SK-N-SH treated with all-trans-retinoic acid at 6 μM for 48 hours (cell line): ENCODE measurements around the gene SLC6A9.

ENCODE experiments used
- ATAC-seq: fragments of 200-7000 bp; cut with Tn5 transposase; 3 replicates; pipeline ENCODE4 v1.9.1; 2020; ENCODE audit warnings: mild to moderate bottlenecking, moderate library complexity
- ARNTL ChIP-seq: fragments of 450-650 bp; formaldehyde crosslinking; IDR thresholded peaks from 2 replicates; pipeline ENCODE4 v1.5.0; 2020; ENCODE audit warnings: low read depth, mild to moderate bottlenecking, moderate library complexity, borderline replicate concordance
- BACH2 ChIP-seq: fragments of 250-450 bp; sonication (Bioruptor Pico); IDR thresholded peaks from 2 replicates; pipeline ENCODE4 v1.9.0; 2021; ENCODE audit warnings: mild to moderate bottlenecking, borderline replicate concordance
- CSDC2 ChIP-seq: fragments of 250-450 bp; sonication (Bioruptor Pico); IDR thresholded peaks from 2 replicates; pipeline ENCODE4 v1.5.0; 2020; ENCODE audit warnings: mild to moderate bottlenecking, moderate library complexity
- ESRRG ChIP-seq: fragments of 250-450 bp; sonication (Bioruptor Pico); IDR thresholded peaks from 2 replicates; pipeline ENCODE4 v1.6.1; 2021; ENCODE audit warnings: mild to moderate bottlenecking
- GLIS3 ChIP-seq: fragments of 250-450 bp; sonication (Bioruptor Pico); IDR thresholded peaks from 2 replicates; pipeline ENCODE4 v1.5.0; 2020; ENCODE audit warnings: mild to moderate bottlenecking, moderate library complexity
- ISL1 ChIP-seq: fragments of 250-450 bp; sonication (Bioruptor Pico); IDR thresholded peaks from 2 replicates; pipeline ENCODE4 v2.1.2; 2022; ENCODE audit warnings: mild to moderate bottlenecking, moderate library complexity
- OSR1 ChIP-seq: fragments of 250-450 bp; sonication (Bioruptor Pico); IDR thresholded peaks from 2 replicates; pipeline ENCODE4 v1.8.0; 2022; ENCODE audit warnings: moderate library complexity, mild to moderate bottlenecking, inconsistent platforms
- PPARA ChIP-seq: fragments of 250-450 bp; sonication (Bioruptor Pico); IDR thresholded peaks from 2 replicates; pipeline ENCODE4 v1.5.0; 2020; ENCODE audit warnings: mild to moderate bottlenecking, borderline replicate concordance
- RARB ChIP-seq: fragments of 250-450 bp; sonication (Bioruptor Pico); IDR thresholded peaks from 2 replicates; pipeline ENCODE4 v1.8.0; 2021; ENCODE audit warnings: mild to moderate bottlenecking, moderate library complexity
- TOX ChIP-seq: fragments of 250-450 bp; sonication (Bioruptor Pico); IDR thresholded peaks from 2 replicates; pipeline ENCODE4 v1.8.0; 2021; ENCODE audit warnings: mild to moderate bottlenecking, moderate library complexity, borderline replicate concordance
- ZC3H10 ChIP-seq: fragments of 250-450 bp; sonication (Bioruptor Pico); IDR thresholded peaks from 2 replicates; pipeline ENCODE4 v1.5.1; 2021; ENCODE audit warnings: mild to moderate bottlenecking, moderate library complexity
- ZFP3 ChIP-seq: fragments of 250-450 bp; sonication (Bioruptor Pico); IDR thresholded peaks from 2 replicates; pipeline ENCODE4 v1.5.0; 2020; ENCODE audit warnings: mild to moderate bottlenecking, moderate library complexity
- ZFP30 ChIP-seq: fragments of 450-650 bp; formaldehyde crosslinking; IDR thresholded peaks from 2 replicates; pipeline ENCODE4 v1.5.0; 2022; ENCODE audit warnings: mild to moderate bottlenecking, moderate library complexity
- ZNF565 ChIP-seq: fragments of 450-650 bp; formaldehyde crosslinking; conservative IDR thresholded peaks from 2 replicates; pipeline ENCODE4 v1.5.0; 2020; ENCODE audit warnings: low read depth, mild to moderate bottlenecking, moderate library complexity
- ZNF70 ChIP-seq: fragments of 450-650 bp; formaldehyde crosslinking; IDR thresholded peaks from 2 replicates; pipeline ENCODE4 v1.5.0; 2020; ENCODE audit warnings: mild to moderate bottlenecking, moderate library complexity
- ZNF8 ChIP-seq: fragments of 450-650 bp; formaldehyde crosslinking; IDR thresholded peaks from 2 replicates; pipeline ENCODE4 v1.5.0; 2020; ENCODE audit warnings: mild to moderate bottlenecking, moderate library complexity
- TF ChIP-seq, protein P1 (sequence below): fragments of 250-450 bp; sonication (Bioruptor Pico); IDR thresholded peaks from 2 replicates; pipeline ENCODE4 v1.5.0; 2020; ENCODE audit warnings: mild to moderate bottlenecking, moderate library complexity
- TF ChIP-seq, protein P2 (sequence below): fragments of 250-450 bp; sonication (Bioruptor Pico); IDR thresholded peaks from 2 replicates; pipeline ENCODE4 v1.8.0; 2020; ENCODE audit warnings: mild to moderate bottlenecking, moderate library complexity, borderline replicate concordance
- TF ChIP-seq, protein P3 (sequence below): fragments of 250-450 bp; sonication (Bioruptor Pico); IDR thresholded peaks from 2 replicates; pipeline ENCODE4 v1.5.1; 2021; ENCODE audit warnings: mild to moderate bottlenecking, moderate library complexity
- TF ChIP-seq, protein P4 (sequence below): fragments of 250-450 bp; sonication (Bioruptor Pico); IDR thresholded peaks from 2 replicates; pipeline ENCODE4 v1.5.1; 2020; ENCODE audit warnings: low read depth, mild to moderate bottlenecking, moderate library complexity
- TF ChIP-seq, protein P5 (sequence below): fragments of 250-450 bp; sonication (Bioruptor Pico); IDR thresholded peaks from 2 replicates; pipeline ENCODE4 v1.8.0; 2021; ENCODE audit warnings: low read depth, mild to moderate bottlenecking, moderate library complexity, borderline replicate concordance

SLC6A9 gene

DNA sequence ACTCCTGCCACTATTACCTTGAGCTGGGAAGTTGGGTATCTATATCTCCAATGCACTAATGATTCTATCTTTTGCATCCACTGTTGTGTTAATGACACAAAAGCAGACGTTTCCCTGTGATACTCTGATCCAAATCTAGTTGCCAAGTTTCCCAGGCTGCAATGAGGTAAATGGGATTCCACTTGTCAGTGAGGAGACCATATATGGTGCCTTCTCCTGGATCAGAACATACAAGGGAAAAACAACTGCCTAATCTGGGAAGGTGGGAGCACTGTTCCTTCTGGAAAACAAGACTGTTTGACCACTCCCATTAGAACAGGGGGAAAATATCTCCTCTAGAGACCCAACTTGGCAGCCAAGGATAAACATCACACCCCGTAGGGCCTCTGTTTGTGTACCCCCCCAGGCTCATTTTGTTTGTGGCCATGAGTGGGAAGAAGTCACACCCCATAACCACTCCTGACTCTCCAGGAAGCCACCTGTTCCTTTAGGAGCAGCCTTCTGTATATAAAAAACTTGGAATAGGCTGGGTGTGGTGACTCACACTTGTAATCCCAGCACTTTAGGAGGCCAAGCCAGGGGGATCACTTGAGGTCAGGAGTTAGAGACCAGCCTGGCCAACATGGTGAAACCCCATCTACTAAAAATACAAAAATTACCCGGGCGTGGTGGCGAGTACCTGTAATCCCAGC lies 28.5 kb upstream of the SLC6A9 start:
- no peak for ATAC-seq
- TF ChIP-seq CSDC2 (no peak), ARNTL (CRISPR knock-in tag) (no peak), RARB (CRISPR knock-in tag) (no peak), OSR1 (CRISPR knock-in tag) (no peak), ZNF565 (CRISPR knock-in tag) (no peak), ZNF70 (no peak), PPARA (CRISPR knock-in tag) (no peak), BACH2 (CRISPR knock-in tag) (no peak), TOX (CRISPR knock-in tag) (no peak), ESRRG (no peak), ZFP30 (no peak), GLIS3 (CRISPR knock-in tag) (no peak), ZC3H10 (CRISPR knock-in tag) (no peak), ISL1 (CRISPR knock-in tag) (no peak)
- TF ChIP-seq, protein P1, sequence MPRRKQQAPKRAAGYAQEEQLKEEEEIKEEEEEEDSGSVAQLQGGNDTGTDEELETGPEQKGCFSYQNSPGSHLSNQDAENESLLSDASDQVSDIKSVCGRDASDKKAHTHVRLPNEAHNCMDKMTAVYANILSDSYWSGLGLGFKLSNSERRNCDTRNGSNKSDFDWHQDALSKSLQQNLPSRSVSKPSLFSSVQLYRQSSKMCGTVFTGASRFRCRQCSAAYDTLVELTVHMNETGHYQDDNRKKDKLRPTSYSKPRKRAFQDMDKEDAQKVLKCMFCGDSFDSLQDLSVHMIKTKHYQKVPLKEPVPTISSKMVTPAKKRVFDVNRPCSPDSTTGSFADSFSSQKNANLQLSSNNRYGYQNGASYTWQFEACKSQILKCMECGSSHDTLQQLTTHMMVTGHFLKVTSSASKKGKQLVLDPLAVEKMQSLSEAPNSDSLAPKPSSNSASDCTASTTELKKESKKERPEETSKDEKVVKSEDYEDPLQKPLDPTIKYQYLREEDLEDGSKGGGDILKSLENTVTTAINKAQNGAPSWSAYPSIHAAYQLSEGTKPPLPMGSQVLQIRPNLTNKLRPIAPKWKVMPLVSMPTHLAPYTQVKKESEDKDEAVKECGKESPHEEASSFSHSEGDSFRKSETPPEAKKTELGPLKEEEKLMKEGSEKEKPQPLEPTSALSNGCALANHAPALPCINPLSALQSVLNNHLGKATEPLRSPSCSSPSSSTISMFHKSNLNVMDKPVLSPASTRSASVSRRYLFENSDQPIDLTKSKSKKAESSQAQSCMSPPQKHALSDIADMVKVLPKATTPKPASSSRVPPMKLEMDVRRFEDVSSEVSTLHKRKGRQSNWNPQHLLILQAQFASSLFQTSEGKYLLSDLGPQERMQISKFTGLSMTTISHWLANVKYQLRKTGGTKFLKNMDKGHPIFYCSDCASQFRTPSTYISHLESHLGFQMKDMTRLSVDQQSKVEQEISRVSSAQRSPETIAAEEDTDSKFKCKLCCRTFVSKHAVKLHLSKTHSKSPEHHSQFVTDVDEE (CRISPR knock-in tag) = no peak
- TF ChIP-seq, protein P2, sequence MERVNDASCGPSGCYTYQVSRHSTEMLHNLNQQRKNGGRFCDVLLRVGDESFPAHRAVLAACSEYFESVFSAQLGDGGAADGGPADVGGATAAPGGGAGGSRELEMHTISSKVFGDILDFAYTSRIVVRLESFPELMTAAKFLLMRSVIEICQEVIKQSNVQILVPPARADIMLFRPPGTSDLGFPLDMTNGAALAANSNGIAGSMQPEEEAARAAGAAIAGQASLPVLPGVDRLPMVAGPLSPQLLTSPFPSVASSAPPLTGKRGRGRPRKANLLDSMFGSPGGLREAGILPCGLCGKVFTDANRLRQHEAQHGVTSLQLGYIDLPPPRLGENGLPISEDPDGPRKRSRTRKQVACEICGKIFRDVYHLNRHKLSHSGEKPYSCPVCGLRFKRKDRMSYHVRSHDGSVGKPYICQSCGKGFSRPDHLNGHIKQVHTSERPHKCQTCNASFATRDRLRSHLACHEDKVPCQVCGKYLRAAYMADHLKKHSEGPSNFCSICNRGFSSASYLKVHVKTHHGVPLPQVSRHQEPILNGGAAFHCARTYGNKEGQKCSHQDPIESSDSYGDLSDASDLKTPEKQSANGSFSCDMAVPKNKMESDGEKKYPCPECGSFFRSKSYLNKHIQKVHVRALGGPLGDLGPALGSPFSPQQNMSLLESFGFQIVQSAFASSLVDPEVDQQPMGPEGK = no peak
- TF ChIP-seq, protein P3, sequence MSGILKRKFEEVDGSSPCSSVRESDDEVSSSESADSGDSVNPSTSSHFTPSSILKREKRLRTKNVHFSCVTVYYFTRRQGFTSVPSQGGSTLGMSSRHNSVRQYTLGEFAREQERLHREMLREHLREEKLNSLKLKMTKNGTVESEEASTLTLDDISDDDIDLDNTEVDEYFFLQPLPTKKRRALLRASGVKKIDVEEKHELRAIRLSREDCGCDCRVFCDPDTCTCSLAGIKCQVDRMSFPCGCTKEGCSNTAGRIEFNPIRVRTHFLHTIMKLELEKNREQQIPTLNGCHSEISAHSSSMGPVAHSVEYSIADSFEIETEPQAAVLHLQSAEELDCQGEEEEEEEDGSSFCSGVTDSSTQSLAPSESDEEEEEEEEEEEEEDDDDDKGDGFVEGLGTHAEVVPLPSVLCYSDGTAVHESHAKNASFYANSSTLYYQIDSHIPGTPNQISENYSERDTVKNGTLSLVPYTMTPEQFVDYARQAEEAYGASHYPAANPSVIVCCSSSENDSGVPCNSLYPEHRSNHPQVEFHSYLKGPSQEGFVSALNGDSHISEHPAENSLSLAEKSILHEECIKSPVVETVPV (CRISPR knock-in tag) = no peak
- TF ChIP-seq, protein P4, sequence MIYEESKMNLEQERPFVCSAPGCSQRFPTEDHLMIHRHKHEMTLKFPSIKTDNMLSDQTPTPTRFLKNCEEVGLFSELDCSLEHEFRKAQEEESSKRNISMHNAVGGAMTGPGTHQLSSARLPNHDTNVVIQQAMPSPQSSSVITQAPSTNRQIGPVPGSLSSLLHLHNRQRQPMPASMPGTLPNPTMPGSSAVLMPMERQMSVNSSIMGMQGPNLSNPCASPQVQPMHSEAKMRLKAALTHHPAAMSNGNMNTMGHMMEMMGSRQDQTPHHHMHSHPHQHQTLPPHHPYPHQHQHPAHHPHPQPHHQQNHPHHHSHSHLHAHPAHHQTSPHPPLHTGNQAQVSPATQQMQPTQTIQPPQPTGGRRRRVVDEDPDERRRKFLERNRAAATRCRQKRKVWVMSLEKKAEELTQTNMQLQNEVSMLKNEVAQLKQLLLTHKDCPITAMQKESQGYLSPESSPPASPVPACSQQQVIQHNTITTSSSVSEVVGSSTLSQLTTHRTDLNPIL (CRISPR knock-in tag) = no peak

DNA sequence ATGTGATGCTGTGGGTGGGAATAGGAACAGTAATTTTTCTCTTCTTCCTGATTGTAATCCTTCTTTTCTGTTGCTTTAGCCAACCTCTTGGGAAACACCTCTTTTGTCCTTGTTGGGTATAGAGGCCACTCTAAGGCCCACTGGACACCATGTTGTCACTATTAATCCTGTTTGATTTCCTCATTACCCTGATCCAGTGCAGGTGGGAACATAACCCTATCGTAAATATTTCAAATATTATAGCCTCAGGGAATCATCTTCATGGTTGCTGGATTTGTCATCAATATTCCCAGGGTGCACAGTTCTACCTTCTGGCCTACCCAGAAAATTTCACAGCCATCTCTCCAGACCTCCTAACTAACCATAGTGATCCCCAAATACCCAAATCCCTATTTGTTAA lies 27.9 kb upstream of the SLC6A9 start:
- TF ChIP-seq, protein P1 (CRISPR knock-in tag) = no peak
- TF ChIP-seq ISL1 (CRISPR knock-in tag) = no peak
- no peak for TF ChIP-seq ZFP3 (CRISPR knock-in tag)
- TF ChIP-seq, protein P2 = no peak
- TF ChIP-seq, protein P5, sequence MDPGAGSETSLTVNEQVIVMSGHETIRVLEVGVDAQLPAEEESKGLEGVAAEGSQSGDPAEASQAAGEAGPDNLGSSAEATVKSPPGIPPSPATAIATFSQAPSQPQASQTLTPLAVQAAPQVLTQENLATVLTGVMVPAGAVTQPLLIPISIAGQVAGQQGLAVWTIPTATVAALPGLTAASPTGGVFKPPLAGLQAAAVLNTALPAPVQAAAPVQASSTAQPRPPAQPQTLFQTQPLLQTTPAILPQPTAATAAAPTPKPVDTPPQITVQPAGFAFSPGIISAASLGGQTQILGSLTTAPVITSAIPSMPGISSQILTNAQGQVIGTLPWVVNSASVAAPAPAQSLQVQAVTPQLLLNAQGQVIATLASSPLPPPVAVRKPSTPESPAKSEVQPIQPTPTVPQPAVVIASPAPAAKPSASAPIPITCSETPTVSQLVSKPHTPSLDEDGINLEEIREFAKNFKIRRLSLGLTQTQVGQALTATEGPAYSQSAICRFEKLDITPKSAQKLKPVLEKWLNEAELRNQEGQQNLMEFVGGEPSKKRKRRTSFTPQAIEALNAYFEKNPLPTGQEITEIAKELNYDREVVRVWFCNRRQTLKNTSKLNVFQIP (CRISPR knock-in tag) = no peak
- no peak for TF ChIP-seq CSDC2
- TF ChIP-seq BACH2 (CRISPR knock-in tag) = no peak
- TF ChIP-seq PPARA (CRISPR knock-in tag) = no peak
- no peak for TF ChIP-seq ZFP30
- TF ChIP-seq ZNF8 (CRISPR knock-in tag) = no peak
- TF ChIP-seq GLIS3 (CRISPR knock-in tag) = no peak
- TF ChIP-seq OSR1 (CRISPR knock-in tag) = no peak
- TF ChIP-seq ZNF565 (CRISPR knock-in tag) = no peak
- no peak for ATAC-seq
